Hematopoietic multipotent progenitor cell treated with erythropoietin and hydrocortisone succinate and interleukin-3 and kit ligand, for 6 days (in vitro differentiated cells): ENCODE results near the gene RUNX3.
"Not testable (repeated sequence)": the region's sequence is repeated elsewhere in the genome, so short reads cannot be mapped to it uniquely, and the experiment has no call there.

Experiments
- DNase-seq: peaks from one replicate; pipeline ENCODE4 v3.0.0-alpha.2; 2015

RUNX3 gene

DNA sequence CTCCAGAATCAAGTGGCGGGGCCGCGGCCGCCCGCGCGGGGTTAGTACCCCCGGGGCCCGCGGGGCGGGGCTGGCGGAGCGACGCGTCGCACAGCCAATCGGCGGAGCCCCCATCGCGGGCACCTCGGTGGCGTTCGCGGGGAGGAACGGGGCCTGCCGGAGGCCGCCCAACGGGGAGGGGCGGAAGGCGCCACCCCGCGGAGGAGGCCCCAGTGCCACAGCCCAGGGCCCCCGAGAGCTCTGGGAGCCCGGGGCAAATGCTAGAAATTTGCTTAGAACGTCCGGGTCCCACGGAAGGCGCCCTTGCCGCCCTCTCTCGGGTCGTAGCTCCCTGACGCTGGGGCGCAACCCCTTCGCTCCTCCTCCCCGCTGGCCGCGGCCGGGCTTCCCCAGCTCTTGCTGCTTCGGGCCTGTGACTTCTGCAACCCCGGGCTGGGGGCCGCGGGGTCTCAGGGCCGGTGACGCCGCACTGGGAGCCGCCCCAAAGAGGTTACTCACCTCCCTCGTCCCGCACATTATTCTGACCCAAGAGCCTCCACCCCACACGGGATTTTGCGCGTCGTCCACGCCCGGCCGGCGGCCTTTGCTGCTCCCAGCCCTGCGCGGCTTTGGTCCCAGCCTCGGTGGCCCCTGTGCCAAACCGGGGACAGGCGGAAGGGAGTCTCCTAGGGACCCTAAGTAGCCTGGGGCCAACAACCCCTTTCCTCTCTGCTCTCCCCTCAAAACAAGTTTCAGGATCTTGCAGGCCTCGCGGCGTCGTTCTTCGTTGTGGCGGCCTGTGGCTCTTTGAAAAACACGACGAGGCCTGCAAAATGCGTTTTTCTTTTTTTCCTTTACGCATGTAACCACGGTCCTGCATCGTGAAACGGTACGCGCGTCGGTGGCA lies at the start of gene RUNX3:
Gene RUNX3, minus strand, starts transcription at position 17 of the 886 bp plus-strand sequence. CDS start 408 bp downstream, outside the sequence.
- peak; percentile 86 for DNase-seq

DNA sequence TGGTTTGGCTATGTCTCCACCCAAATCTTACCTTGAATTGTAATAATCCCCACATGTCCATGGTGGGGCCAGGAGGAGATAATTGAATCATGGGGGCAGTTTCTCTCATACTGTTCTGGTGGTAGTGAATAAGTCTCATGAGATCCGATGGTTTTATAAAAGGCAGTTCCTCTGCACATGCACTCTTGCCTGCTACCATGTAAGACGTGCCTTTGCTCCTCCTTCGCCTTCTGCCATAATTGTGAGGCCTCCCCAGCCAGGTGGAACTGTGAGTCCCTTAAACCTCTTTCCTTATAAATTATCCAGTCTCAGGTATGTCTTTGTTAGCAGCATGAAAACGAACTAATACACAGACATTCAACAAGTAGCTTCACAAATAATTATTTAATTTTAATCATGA lies 49.2 kb upstream of the RUNX3 start:
- not testable (repeated sequence) for DNase-seq

DNA sequence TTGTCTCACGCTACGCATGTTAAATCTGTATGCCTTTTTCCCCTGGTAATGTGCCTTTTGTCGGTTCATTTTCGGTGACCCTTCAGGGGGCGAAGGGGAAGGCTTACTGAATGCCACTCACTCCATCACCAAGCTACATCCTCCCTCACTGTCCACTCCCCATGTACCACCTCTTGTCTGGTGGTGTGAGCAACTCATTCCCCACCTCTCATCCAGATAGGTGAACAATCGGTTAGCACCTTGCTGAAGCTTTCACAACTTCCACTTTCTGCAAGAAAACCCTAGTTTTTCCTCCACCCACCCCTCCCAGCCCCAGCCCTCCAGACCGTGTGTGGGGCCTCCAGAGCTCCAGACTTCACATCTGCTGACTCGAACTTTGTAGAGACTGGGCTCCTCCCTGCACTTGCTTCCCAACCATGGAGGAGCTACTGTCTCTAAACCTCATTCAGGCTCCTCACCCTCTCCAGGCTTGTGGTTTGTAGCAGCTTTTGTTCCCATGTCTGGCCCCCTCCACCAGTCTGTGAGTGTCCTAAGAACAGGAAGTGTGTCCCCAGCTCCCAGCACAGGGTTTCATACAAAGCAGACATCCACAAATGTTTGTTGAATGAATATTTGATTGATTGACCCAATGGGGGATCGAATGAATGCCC lies 48.4 kb upstream of the RUNX3 start:
- no peak for DNase-seq

DNA sequence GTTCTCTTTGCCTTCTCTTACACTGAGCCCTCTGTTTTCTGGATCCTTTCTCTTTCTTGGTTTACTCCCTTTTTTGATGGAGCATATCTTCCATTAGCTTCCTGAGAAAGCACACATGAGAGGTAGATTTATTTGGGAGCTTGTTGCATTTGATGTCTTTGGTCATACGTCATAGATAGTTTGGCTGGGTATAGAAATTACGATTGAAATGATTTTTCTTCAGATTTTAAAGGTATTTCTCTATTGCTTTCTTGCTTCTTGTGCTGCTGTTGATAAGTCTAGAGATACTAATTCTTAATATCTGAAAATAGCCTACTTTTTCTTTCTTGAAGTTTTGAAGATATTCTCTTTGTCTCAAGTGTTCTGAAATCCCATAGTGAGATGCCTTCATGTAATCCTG lies 45.3 kb upstream of the RUNX3 start:
- no peak for DNase-seq

GRCh38 chr1:24973315-24973714 lies 43.2 kb upstream of the RUNX3 start:
- DNase-seq = no peak

GRCh38 chr1:24972915-24973242 lies 42.8 kb upstream of the RUNX3 start:
- DNase-seq = no peak

GRCh38 chr1:24972221-24972914 lies 42.3 kb upstream of the RUNX3 start:
- no peak for DNase-seq

DNA sequence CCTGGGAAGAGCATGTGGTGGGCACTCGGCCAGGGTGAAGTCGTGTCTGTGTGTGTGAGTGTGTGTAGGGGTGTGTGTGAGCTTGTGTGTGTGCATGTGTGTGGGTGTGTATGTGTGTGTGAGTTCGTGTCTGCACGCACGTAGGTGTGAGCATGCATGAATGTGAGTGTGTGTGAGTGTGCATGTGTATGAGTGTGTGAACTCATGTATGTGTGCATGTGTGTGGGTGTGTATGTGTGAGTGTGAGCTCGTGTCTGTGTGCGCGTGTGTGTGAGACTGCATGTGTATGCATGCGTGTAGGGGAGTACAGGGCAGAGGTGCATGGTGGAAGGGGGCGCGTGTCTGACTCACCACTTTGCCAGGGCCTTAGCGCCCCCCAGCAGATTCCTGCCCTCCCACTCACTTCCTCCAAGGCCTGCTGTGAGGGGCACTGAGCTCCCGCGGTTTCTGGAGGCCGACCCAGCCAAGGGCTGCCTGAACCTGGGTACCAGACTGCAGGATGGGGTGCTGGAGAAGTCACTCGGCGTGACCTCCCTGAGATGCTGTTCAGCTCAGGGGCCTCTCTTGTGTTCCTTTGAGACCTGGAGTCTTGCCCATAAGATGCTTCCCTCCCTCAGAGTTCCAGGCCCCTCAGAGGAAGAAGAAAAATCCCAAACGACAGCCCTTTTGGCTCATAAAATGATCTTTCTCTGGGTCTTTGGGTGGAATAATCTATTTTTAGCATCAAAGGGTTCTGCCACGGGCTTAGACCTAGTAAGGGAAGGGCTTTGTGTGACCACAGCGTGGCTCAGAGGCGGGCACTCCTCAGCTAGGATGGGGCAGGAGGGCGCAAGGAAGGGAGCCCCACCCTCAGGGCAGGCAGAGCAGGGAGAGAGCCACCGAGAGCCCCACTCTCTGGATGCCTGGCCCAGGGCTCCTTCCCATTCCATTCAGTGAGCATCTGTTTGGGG lies 41.1 kb upstream of the RUNX3 start:
- DNase-seq = no peak

DNA sequence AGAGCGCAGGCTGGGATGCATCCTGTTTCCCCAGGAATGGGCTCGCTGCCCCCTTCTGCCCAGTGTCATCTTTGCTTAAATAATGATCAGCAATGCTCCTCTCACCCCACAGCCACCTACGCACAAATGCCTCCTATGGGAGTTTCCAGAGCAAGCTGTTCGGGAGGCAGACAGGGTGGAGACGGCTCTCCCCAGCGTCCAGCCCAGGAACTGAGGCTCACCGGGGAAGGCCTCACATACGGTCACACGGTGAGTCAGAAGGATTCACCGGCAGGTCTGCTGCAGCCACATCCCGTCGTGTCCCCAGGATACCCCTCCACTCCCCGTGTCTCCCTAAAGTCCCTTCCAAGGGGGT lies 40.3 kb upstream of the RUNX3 start:
- no peak for DNase-seq

- no peak for DNase-seq
These were observed 39.7 kb upstream of the RUNX3 start for GRCh38 chr1:24969596-24970398.

- DNase-seq = no peak
These were observed 39.0 kb upstream of the RUNX3 start for GRCh38 chr1:24968941-24969585.

DNA sequence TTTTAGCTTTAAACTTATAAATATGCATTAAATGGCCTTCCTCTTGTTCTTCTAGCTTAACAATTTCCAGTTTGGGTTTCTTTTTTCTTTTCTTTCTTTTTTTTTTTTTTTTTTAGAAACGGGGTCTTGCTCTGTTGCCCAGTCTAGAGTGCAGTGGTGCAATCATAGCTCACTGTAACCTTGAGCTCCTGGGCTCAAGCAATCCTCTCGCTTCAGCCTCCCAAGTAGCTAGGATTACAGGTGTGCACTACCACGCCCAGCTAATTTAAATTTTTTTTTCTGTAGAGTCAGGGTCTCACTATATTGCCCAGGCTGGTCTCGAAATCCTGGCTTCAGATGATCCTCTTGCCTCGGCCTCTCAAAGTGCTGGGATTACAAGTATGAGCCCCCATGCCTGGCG lies 37.9 kb upstream of the RUNX3 start:
- no peak for DNase-seq

DNA sequence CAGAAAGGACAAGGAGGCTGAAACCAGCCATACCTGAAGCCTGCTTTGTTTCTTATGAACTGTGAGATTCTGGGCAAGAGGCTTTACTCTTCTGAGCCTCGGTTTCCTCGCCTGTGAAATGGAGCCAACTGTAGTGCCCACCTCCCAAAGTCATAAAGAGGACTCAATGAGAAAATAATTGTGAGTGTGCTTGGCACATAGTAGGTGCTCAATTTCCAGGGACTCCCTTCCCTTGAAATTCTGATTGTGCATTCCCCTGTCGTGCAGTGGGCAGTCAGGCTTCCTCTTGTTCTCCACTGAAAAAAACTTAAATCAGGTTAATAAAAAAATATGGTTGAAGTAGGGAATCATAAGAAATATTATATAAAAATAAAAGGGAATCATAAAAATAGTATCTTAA lies 37.5 kb upstream of the RUNX3 start:
- no peak for DNase-seq

GRCh38 chr1:24966724-24967346 lies 36.8 kb upstream of the RUNX3 start:
- peak; percentile 41 for DNase-seq

- DNase-seq = no peak
These were observed 36.1 kb upstream of the RUNX3 start for GRCh38 chr1:24966121-24966723.

GRCh38 chr1:24965571-24965930 lies 35.5 kb upstream of the RUNX3 start:
- no peak for DNase-seq

- peak; percentile 34 for DNase-seq
These were observed 34.9 kb upstream of the RUNX3 start for GRCh38 chr1:24964811-24965570.

GRCh38 chr1:24963943-24964693 lies 34.0 kb upstream of the RUNX3 start:
- no peak for DNase-seq
